Measurements from ENCODE around the gene JOSD1.

Gene JOSD1

DNA sequence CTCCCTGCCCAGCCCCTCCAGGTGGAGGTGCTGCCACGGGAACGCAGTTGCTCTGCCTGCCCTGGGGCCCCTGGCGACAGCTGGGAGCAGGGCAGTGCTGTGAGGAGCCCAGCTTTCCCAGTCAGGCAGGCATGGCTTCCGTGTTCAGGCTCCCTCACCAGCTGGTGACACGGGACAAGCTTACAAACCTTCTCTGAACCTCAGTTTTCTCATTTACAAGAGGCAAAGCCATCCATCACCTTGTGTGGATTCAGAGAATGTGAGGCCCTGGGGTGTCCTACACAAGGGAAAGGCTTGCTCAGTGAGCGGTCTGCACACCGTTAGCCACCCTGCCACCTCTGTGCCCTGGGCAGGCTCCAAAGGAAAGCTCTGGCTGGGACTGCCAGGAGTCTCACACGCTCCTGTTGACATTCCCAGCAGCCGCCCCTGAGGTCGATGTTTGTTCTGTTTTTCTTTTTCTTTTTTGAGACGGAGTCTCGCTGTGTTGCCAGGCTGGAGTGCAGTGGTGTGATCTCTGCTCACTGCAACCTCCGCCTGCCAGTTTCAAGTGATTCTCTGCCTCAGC is 31.6 kb upstream of the JOSD1 start:
- DNase-seq, result no peak

- no peak for DNase-seq
These were observed 31.0 kb upstream of the JOSD1 start for GRCh38 chr22:38731703-38732161.

DNA sequence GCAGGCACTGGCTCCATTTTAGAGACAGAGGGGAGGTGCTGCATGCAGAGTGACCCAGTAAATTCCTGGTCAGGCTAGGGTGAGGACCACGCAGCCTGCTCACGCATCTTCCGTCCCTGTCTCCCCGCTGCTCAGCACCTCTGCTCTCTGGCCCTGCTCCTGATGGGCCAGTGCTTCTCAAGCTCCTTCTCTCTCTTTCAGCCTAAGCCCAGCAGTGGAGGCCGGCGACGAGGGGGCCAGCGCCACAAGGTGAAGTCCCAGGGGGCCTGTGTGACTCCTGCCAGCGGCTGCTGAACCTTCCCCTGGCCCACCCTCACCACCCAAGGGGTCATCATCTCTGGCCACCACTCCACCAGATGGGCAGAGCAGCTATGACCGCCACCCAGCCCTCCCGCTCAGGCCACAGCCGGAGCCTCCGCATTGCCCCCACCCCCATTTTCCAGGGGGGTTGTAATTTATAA is 29.7 kb upstream of the JOSD1 start:
- DNase-seq, result no peak

- no peak for DNase-seq
These were observed 29.2 kb upstream of the JOSD1 start for GRCh38 chr22:38729946-38730345.

- no peak for DNase-seq
These were observed 28.4 kb upstream of the JOSD1 start for GRCh38 chr22:38728871-38729796.

DNA sequence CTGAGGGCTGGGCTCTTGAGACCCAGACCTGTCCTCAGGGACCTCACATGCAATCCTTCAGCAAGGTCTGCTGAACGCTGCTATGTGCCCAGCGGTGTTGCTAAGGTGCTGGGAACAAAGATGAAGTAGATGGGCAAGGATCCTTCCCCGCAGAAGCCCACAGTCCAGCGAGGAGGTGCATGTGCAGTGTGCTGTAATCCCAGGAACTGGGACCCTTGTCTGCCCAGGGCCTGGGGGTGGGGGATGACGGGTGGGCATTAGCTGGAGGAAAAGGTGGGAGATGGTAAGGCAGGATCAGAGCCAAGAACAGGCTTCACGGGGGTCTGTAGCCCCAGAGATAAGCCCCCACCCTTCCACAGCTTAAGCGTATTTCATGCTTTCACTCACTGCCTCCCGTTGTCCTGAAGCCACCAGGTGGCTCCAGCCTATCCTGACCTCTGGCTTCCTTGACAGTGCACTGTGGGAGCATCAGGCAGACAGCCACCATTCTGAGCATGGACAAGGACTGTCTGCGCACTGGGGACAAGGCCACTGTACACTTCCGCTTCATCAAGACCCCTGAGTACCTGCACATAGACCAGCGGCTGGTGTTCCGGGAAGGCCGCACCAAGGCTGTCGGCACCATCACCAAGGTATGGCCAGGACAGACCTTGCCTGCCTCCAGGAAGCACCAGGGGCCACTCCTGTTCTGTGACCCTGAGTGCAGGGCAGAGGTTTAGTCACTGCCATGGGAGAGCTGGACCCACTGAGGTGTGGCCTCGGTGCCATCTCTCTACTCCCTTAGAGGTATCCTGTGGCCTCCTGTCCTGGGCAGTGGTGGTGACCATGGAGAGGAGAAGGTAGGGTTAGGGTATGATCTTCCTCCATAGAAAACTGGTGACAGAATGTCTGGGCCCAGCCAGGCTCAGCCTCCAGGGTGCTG is 27.0 kb upstream of the JOSD1 start:
- no peak for DNase-seq

- no peak for DNase-seq
These were observed 26.4 kb upstream of the JOSD1 start for GRCh38 chr22:38727123-38727522.

DNA sequence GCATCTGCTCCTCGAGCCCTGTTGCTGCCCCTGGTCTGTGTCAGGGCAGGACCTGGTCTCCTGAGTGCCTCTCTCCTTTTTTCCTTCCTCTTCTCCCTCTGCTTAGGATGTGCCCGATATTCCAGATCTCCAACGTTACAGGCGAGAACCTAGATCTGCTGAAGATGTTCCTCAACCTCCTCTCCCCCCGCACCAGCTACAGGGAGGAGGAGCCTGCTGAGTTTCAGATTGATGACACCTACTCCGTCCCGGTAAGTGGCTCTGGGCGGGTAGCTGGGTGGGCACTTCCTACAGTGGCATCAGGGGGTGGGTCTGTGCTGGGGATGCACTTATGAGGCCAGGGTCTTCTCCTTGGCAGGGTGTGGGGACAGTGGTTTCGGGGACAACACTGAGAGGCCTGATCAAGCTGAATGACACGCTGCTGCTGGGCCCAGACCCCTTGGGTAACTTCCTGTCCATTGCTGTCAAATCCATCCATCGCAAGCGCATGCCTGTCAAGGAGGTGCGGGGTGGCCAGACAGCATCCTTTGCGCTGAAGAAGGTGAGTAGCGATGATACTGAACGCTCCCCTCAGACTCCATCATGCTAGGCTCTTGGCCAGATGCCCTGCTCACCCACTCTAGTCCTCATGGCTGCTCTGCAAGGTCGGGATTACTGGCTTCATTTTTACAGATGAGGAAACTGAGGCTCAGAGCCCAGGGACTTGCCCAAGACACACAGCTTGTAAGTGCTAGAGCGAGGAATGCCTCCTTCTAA is 25.3 kb upstream of the JOSD1 start:
- DNase-seq, result no peak

- DNase-seq, result no peak
These were observed 24.3 kb upstream of the JOSD1 start for GRCh38 chr22:38724926-38725571.

DNA sequence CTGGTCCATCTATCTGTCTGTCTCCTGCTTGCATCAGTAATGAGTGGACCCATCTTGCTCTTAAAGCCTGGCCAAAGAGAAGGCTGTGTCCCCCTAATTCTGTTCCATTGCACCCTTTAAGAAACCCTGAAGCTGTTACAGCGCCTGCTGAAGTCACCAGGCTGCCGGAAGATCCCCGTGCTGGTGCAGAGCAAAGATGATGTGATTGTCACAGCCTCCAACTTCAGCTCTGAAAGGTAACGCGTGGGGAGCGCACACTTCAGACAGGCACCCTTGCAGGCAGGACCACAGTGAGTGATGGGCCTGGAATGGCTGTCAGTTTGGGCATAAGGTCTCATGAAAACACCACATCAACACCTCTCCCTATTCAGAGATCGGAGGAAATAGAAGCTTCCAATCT is 23.4 kb upstream of the JOSD1 start:
- no peak for DNase-seq

DNA sequence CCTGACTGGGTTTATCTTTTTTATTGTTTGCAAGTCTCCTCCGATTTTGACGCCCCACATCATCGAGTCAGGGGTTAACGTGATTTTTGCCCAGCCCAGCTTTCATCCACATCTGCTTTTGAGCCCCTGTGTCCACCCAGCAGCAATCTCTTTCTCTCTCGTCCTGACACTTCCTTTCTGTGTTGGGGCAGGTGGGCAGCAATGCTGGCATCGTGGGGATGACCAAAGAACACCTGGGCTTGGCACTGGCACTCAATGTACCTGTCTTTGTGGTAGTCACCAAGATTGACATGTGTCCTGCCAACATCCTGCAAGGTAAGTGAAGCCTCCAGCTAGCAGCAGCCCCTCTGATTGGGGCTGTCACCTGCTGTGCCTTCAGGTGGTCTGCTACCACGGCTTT is 20.8 kb upstream of the JOSD1 start:
- DNase-seq, result no peak

DNA sequence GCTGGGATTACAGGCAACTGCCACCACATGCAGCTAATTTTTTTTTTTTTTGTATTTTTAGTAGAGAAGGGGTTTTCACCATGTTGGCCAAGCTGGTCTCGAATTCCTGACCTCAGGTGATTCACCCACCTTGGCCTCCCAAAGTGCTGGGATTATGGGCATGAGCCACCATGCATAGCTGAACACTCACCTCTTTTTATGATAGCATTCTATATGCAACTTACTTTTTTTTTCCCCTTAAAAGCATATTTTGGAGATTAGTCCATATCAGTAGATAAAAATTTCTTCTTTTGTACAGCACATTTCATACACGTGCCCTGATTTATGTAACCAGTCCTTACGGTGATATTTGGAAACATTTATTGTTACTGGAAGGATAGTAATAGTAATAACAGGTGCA is 19.6 kb upstream of the JOSD1 start:
- no peak for DNase-seq

- DNase-seq, result no peak
These were observed 18.5 kb upstream of the JOSD1 start for GRCh38 chr22:38719196-38719595.

DNA sequence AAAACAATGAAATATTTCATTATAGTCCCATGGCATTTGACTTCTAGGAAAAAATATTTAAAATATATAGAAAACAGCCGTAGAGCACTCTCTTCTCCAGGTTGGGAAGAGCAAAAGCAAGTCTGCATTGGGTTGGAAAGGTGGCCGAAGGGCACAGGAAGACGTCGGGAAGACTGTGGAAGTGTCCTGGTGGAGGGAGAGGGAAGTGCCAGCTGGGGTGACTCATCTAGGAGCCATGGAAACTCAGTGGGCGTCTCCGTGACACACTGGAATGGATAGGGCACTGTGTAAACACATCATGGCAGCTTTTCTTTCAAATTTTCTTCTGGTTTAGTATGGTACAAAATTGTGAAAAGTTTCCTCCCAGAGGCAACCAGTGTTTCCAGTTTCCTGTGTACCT is 17.7 kb upstream of the JOSD1 start:
- no peak for DNase-seq

DNA sequence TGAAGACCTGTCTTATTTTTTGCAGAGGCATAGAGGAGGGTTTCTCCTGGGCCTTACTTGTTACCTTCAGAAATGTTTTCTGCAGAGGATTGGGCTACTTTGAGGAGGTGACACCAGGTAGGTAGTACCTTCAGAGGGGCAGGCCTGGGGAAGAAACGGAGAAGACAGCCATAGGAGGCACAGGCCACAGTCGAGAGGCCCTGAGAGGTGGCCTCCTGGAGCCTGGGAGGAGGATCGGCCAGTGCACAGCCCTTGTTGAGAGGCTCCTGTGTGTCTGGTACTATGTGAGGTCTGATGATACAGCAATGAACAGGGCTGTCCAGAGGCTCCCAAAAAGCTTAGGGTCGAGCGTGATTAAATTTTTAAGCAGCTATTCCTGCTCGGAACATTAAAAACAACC is 16.5 kb upstream of the JOSD1 start:
- no peak for DNase-seq

DNA sequence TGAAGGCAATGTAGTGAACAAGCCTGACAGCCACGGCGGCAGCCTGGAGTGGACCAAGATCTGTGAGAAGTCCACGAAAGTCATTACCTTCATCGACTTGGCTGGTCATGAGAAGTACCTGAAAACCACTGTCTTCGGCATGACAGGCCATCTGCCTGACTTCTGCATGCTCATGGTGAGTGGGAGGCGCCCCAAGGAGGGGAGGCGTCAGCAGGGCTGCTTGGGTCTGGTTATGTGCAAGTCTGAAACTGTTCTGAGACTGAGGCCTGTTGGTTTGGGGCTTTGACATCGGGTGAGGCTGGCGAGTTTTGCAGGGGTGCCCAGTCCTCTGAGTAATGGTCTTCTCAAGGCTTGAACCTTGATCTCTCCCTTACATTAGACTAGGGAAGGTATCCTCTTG is 16.1 kb upstream of the JOSD1 start:
- DNase-seq, result no peak

DNA sequence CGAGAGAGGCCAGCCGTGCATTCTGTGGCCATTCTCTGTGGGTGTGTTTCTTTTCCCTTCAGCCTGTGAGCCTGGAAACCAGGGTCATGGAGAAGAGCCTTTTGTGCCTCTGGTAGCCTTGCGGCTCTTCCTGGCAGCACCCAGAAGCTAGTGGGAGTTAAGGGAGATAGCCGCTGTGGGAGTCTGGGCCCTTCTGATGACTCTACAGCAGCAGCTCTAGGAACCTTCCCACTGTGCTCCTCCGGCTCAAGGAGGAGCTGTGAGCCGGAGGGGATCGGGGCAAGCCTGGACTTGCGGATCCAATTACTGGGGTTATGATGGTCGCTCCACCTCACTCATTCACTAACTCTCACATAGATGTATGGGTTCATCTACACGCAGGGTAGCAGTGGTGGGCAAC is 15.5 kb upstream of the JOSD1 start:
- no peak for DNase-seq

- no peak for DNase-seq
These were observed 15.1 kb upstream of the JOSD1 start for GRCh38 chr22:38715852-38716251.

DNA sequence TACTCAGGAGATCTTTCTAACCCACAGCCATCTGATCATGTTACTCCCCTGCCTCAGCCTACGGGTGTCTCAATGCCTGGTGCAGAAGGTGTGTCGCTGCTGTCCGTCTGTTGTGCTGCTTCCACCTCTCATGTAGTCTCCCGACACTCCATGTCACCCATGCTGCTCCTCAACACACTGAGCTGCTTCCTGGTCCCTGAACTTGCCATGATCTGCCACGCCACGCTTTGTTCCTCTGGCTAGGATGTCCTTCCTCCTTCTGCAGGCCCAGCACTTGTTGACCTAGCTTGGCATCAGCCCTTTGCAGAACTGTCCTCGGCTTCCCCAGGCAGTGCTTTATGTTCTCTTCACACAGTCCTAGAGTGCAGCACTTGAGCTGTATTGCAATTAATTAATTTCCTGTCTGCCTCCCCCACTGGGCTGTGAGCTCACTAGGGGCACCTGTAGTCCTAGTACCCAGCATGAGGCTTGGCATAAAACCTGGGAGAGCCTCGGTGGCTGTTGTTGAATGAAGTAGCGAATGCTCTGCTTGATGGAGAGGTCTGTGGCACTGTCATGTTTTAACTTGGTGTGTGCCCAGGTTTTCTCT is 14.5 kb upstream of the JOSD1 start:
- peak; percentile 42 for DNase-seq

DNA sequence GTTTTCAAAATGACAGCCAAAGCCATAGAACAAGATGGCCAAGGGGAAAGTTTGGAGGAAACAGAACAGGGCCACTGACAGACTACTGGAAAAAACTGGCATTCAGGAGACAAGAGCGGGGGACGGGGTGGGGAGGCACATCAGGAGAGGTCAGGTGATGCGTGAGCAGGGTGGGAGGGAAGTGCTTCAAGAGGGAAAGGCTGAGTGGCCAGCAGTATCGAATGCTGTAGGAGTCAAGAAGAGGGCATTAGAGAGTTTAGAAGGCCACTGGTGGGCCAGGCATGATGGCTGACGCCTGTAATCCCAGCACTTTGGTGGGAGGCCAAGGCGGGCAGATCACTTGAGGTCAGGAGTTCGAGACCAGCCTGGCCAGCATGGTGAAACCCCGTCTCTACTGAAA is 13.2 kb upstream of the JOSD1 start:
- no peak for DNase-seq

- no peak for DNase-seq
These were observed 11.9 kb upstream of the JOSD1 start for GRCh38 chr22:38712486-38713207.
